SK-N-SH treated with all-trans-retinoic acid at 6 μM for 48 hours (cell line): Measurements from ENCODE around the gene UGT1A6.

Experiments
- ATAC-seq: fragments of 200-7000 bp; cut with Tn5 transposase; 3 replicates; pipeline ENCODE4 v1.9.1; 2020; ENCODE audit warnings: mild to moderate bottlenecking, moderate library complexity
- CREB5 ChIP-seq: fragments of 250-450 bp; sonication (Bioruptor Pico); IDR thresholded peaks from 2 replicates; pipeline ENCODE4 v1.5.1; 2020; ENCODE audit warnings: low read depth, mild to moderate bottlenecking, moderate library complexity
- CSDC2 ChIP-seq: fragments of 250-450 bp; sonication (Bioruptor Pico); IDR thresholded peaks from 2 replicates; pipeline ENCODE4 v1.5.0; 2020; ENCODE audit warnings: mild to moderate bottlenecking, moderate library complexity
- CSRNP3 ChIP-seq: fragments of 250-450 bp; sonication (Bioruptor Pico); IDR thresholded peaks from 2 replicates; pipeline ENCODE4 v1.5.1; 2021; ENCODE audit warnings: mild to moderate bottlenecking, moderate library complexity
- ESRRG ChIP-seq: fragments of 250-450 bp; sonication (Bioruptor Pico); IDR thresholded peaks from 2 replicates; pipeline ENCODE4 v1.6.1; 2021; ENCODE audit warnings: mild to moderate bottlenecking
- GLIS3 ChIP-seq: fragments of 250-450 bp; sonication (Bioruptor Pico); IDR thresholded peaks from 2 replicates; pipeline ENCODE4 v1.5.0; 2020; ENCODE audit warnings: mild to moderate bottlenecking, moderate library complexity
- ISL1 ChIP-seq: fragments of 250-450 bp; sonication (Bioruptor Pico); IDR thresholded peaks from 2 replicates; pipeline ENCODE4 v2.1.2; 2022; ENCODE audit warnings: mild to moderate bottlenecking, moderate library complexity
- OSR1 ChIP-seq: fragments of 250-450 bp; sonication (Bioruptor Pico); IDR thresholded peaks from 2 replicates; pipeline ENCODE4 v1.8.0; 2022; ENCODE audit warnings: moderate library complexity, mild to moderate bottlenecking, inconsistent platforms
- PPARA ChIP-seq: fragments of 250-450 bp; sonication (Bioruptor Pico); IDR thresholded peaks from 2 replicates; pipeline ENCODE4 v1.5.0; 2020; ENCODE audit warnings: mild to moderate bottlenecking, borderline replicate concordance
- RARB ChIP-seq: fragments of 250-450 bp; sonication (Bioruptor Pico); IDR thresholded peaks from 2 replicates; pipeline ENCODE4 v1.8.0; 2021; ENCODE audit warnings: mild to moderate bottlenecking, moderate library complexity
- SNAI2 ChIP-seq: fragments of 250-450 bp; sonication (Bioruptor Pico); IDR thresholded peaks from 2 replicates; pipeline ENCODE4 v1.5.0; 2020; ENCODE audit warnings: mild to moderate bottlenecking, moderate library complexity
- TOX ChIP-seq: fragments of 250-450 bp; sonication (Bioruptor Pico); IDR thresholded peaks from 2 replicates; pipeline ENCODE4 v1.8.0; 2021; ENCODE audit warnings: mild to moderate bottlenecking, moderate library complexity, borderline replicate concordance
- TSHZ2 ChIP-seq: fragments of 250-450 bp; sonication (Bioruptor Pico); IDR thresholded peaks from 2 replicates; pipeline ENCODE4 v1.5.0; 2020; ENCODE audit warnings: mild to moderate bottlenecking, moderate library complexity
- ZC3H10 ChIP-seq: fragments of 250-450 bp; sonication (Bioruptor Pico); IDR thresholded peaks from 2 replicates; pipeline ENCODE4 v1.5.1; 2021; ENCODE audit warnings: mild to moderate bottlenecking, moderate library complexity
- ZFP30 ChIP-seq: fragments of 450-650 bp; formaldehyde crosslinking; IDR thresholded peaks from 2 replicates; pipeline ENCODE4 v1.5.0; 2022; ENCODE audit warnings: mild to moderate bottlenecking, moderate library complexity
- ZNF565 ChIP-seq: fragments of 450-650 bp; formaldehyde crosslinking; conservative IDR thresholded peaks from 2 replicates; pipeline ENCODE4 v1.5.0; 2020; ENCODE audit warnings: low read depth, mild to moderate bottlenecking, moderate library complexity
- ZNF70 ChIP-seq: fragments of 450-650 bp; formaldehyde crosslinking; IDR thresholded peaks from 2 replicates; pipeline ENCODE4 v1.5.0; 2020; ENCODE audit warnings: mild to moderate bottlenecking, moderate library complexity
- ZNF8 ChIP-seq: fragments of 450-650 bp; formaldehyde crosslinking; IDR thresholded peaks from 2 replicates; pipeline ENCODE4 v1.5.0; 2020; ENCODE audit warnings: mild to moderate bottlenecking, moderate library complexity
- TF ChIP-seq, protein P1 (sequence below): fragments of 250-450 bp; sonication (Bioruptor Pico); IDR thresholded peaks from 2 replicates; pipeline ENCODE4 v1.8.0; 2020; ENCODE audit warnings: mild to moderate bottlenecking, moderate library complexity, borderline replicate concordance

UGT1A6 gene

DNA sequence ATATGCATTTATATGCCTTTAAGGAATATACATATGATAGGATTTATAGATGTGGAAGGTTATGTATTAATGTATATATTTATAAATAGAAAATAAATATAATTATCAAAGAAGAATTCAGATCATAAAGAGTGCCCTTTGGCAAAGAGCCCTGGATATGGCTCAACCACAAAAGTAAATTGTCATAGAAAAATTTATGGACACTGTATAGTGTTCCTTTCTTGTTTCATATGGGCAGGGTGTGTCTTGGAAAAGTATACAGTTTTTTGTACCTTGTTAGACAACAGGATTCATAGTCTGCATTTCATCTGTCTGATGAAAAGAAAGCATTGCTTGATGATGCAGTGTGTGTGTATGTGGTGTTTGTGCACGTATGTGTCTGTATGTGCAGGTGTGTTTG is 8.1 kb upstream of the UGT1A6 start:
- ATAC-seq: no peak
- TF ChIP-seq TSHZ2: no peak
- no peak for TF ChIP-seq PPARA
- no peak for TF ChIP-seq ISL1 (CRISPR knock-in tag)
- TF ChIP-seq TOX (CRISPR knock-in tag): no peak
- no peak for TF ChIP-seq ZNF565

DNA sequence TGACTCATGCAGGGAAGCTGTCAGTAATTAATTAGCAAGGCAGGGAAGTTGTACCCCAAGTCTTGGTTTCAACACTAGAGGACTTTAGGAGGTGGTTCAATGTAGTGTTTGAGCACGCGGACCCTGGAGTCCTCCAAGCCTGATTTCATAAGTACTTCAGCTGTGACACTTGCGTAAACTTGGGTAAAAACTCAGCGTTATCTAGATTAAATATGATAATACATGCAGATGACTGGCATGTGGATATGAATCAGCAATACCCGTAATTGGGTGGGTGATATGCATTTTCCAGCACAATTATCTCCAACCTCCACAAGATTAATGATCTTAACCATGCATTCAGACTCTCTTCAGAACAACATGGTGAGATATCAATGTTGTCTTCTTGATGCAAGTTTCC is 5.8 kb upstream of the UGT1A6 start:
- no peak for ATAC-seq
- TF ChIP-seq ZC3H10 (no peak), CSRNP3 (CRISPR knock-in tag) (no peak), ISL1 (CRISPR knock-in tag) (no peak), ZNF70 (CRISPR knock-in tag) (no peak), ZNF565 (no peak), OSR1 (CRISPR knock-in tag) (no peak)

DNA sequence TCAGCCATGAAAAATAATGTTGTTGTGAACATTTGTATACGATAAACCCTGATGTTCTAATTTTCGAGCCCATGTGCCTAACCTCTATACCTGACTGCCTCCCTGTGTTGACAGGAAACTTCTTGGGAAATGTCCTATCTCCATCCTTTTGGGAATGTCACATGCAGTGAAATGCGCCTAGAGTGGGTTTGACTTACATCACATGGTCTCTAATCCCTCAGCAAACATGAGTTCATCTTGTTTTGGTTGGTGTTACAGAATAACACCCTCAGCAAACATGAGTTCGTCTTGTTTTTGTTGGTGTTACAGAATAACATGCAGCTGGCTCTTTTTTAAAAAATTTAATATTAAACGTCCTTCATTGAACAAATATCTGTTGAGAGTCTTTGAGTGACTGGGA is 4.3 kb upstream of the UGT1A6 start:
- TF ChIP-seq ZNF8: no peak
- TF ChIP-seq OSR1 (CRISPR knock-in tag): no peak
- no peak for TF ChIP-seq RARB (CRISPR knock-in tag)
- no peak for TF ChIP-seq TSHZ2
- TF ChIP-seq PPARA: no peak
- TF ChIP-seq ESRRG (CRISPR knock-in tag): no peak
- no peak for TF ChIP-seq ZC3H10

GRCh38 chr2:233689031-233689430 is 3.7 kb upstream of the UGT1A6 start:
- TF ChIP-seq ZFP30 (CRISPR knock-in tag) (no peak), CSRNP3 (CRISPR knock-in tag) (no peak), CREB5 (CRISPR knock-in tag) (no peak), ESRRG (CRISPR knock-in tag) (no peak), GLIS3 (CRISPR knock-in tag) (no peak), OSR1 (CRISPR knock-in tag) (no peak), CSDC2 (CRISPR knock-in tag) (no peak), ZNF565 (no peak), SNAI2 (no peak), TOX (CRISPR knock-in tag) (no peak), ZNF70 (CRISPR knock-in tag) (no peak), PPARA (no peak), ISL1 (CRISPR knock-in tag) (no peak), RARB (CRISPR knock-in tag) (no peak)
- TF ChIP-seq, protein P1, sequence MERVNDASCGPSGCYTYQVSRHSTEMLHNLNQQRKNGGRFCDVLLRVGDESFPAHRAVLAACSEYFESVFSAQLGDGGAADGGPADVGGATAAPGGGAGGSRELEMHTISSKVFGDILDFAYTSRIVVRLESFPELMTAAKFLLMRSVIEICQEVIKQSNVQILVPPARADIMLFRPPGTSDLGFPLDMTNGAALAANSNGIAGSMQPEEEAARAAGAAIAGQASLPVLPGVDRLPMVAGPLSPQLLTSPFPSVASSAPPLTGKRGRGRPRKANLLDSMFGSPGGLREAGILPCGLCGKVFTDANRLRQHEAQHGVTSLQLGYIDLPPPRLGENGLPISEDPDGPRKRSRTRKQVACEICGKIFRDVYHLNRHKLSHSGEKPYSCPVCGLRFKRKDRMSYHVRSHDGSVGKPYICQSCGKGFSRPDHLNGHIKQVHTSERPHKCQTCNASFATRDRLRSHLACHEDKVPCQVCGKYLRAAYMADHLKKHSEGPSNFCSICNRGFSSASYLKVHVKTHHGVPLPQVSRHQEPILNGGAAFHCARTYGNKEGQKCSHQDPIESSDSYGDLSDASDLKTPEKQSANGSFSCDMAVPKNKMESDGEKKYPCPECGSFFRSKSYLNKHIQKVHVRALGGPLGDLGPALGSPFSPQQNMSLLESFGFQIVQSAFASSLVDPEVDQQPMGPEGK (CRISPR knock-in tag): no peak
- TF ChIP-seq, all 23 proteins: peak for 0
- ATAC-seq: no peak

More for the DNA sequence above, 4.3 kb upstream of the UGT1A6 start:
- no peak for ATAC-seq
